HepG2 (cell line): ENCODE data around the gene DNAJC15. TPM values are rescaled to one million over a fixed set of nuclear protein-coding genes. Genes with fewer than 3 reads are reported as not detected.

Source experiments
- ATAC-seq: fragments of 200-7000 bp; cut with Tn5 transposase; 3 replicates; pipeline ENCODE4 v1.9.1; 2020; ENCODE audit warnings: mild to moderate bottlenecking, moderate library complexity
- BruUV-seq: library from RNA; stranded (reverse); fragments of 400-500 nt; replicated peaks from 2 replicates; lab custom pipeline; 2021; lab: Mats Ljungman, UMichigan
- CTCF ChIA-PET: fragments of 300-600 bp; formaldehyde crosslinking; extraction: SDS; loops from one replicate; lab custom pipeline; 2021; ENCODE audit warnings: low total read pairs, inconsistent platforms, low intra/inter-chr PET ratio; lab: Yijun Ruan, JAX
- POLR2A ChIA-PET: fragments of 350-600 bp; sonication (Branson Sonifier 250); formaldehyde crosslinking; loops from one replicate; lab custom pipeline; 2020; ENCODE audit warnings: antibody characterized with exemption, inconsistent platforms; lab: Yijun Ruan, JAX
- DNase-seq: peaks from one replicate; pipeline ENCODE4 v3.0.0-alpha.2; 2015; ENCODE audit warnings: low spot score
- FAIRE-seq: peaks from 3 replicates; lab custom pipeline; 2011; peaks lifted over from hg19 to GRCh38; lab: Jason Lieb, UNC
- H2AFZ ChIP-seq: one replicate; pipeline ENCODE4 v1.6.1; 2011; ENCODE audit warnings: low read length, inconsistent platforms
- H3K27ac ChIP-seq: fragments of 300-600 bp; 3 replicates; pipeline ENCODE4 v1.8.0; 2011; ENCODE audit warnings: mixed run types, mild to moderate bottlenecking, mixed read lengths, low read length, inconsistent platforms; ENCODE audit not compliant: insufficient read depth; ENCODE audit errors: extremely low read length
- H3K27me3 ChIP-seq, 2 experiments: fragments of 200-600 bp in 1 of 2; 2 replicates in 1 of 2; 3 replicates in 1 of 2; pipeline versions ENCODE4 v1.6.0 to v1.8.0; 2011; ENCODE audit warnings: low read length in 2 of 2, mild to moderate bottlenecking in 2 of 2, moderate library complexity in 2 of 2, inconsistent platforms in 1 of 2; ENCODE audit not compliant: insufficient read depth in 2 of 2, control insufficient read depth in 1 of 2
- H3K36me3 ChIP-seq, 2 experiments: fragments of 200-600 bp in 1 of 2; replicated peaks in 1 of 2; 2 replicates in 1 of 2; 3 replicates in 1 of 2; pipeline versions ENCODE4 v1.5.1 to v1.8.0; 2011; ENCODE audit warnings: low read length in 2 of 2, inconsistent platforms in 1 of 2; ENCODE audit not compliant: insufficient read depth in 2 of 2, control insufficient read depth in 1 of 2
- H3K4me1 ChIP-seq: 2 replicates; pipeline ENCODE4 v1.5.1; 2012; ENCODE audit warnings: low read length, inconsistent platforms; ENCODE audit not compliant: insufficient read depth
- H3K4me2 ChIP-seq: 2 replicates; pipeline ENCODE4 v1.6.0; 2011; ENCODE audit warnings: low read depth, low read length, inconsistent platforms
- H3K4me3 ChIP-seq, 3 experiments: fragments of 200-600 bp in 1 of 3; sonication (generic), shearing (Covaris generic) in 1 of 3; replicated peaks in 1 of 3; 2 replicates each; pipeline ENCODE4 v1.5.1; 2011 to 2016; ENCODE audit warnings: low read length in 3 of 3, inconsistent platforms in 2 of 3, low read depth in 2 of 3, mild to moderate bottlenecking in 2 of 3, control low read depth in 1 of 3, mixed read lengths in 1 of 3; ENCODE audit not compliant: insufficient read depth in 1 of 3
- H3K79me2 ChIP-seq: one replicate; pipeline ENCODE4 v1.6.1; 2011; ENCODE audit warnings: low read length, inconsistent platforms; ENCODE audit not compliant: insufficient read depth
- H3K9ac ChIP-seq: 2 replicates; pipeline ENCODE4 v1.6.0; 2011; ENCODE audit warnings: mild to moderate bottlenecking, low read depth, low read length, inconsistent platforms; ENCODE audit not compliant: insufficient read depth
- H3K9me3 ChIP-seq: 2 replicates; pipeline ENCODE4 v1.5.1; 2012; ENCODE audit warnings: mild to moderate bottlenecking, low read length
- H4K20me1 ChIP-seq: 2 replicates; pipeline ENCODE4 v1.6.0; 2011; ENCODE audit warnings: inconsistent platforms, mild to moderate bottlenecking, low read length, moderate library complexity; ENCODE audit not compliant: insufficient read depth
- AGO1 ChIP-seq: fragments of 200-400 bp; formaldehyde crosslinking; IDR thresholded peaks from 2 replicates; pipeline ENCODE4 v1.6.1; 2017; ENCODE audit warnings: mild to moderate bottlenecking, low read depth, low read length, moderate library complexity; ENCODE audit not compliant: poor library complexity, severe bottlenecking
- GLI4 ChIP-seq: sonication (generic); formaldehyde crosslinking; IDR thresholded peaks from 2 replicates; pipeline ENCODE4 v1.5.1; 2020; ENCODE audit warnings: missing genetic modification reagents, mild to moderate bottlenecking, moderate library complexity, borderline replicate concordance
- GPN1 ChIP-seq: sonication (generic); formaldehyde crosslinking; IDR thresholded peaks from 2 replicates; pipeline ENCODE4 v1.5.1; 2020; ENCODE audit warnings: missing genetic modification reagents, borderline replicate concordance
- MED1 ChIP-seq: sonication (generic); formaldehyde crosslinking; IDR thresholded peaks from 2 replicates; pipeline ENCODE4 v1.4.0; 2020; ENCODE audit warnings: missing genetic modification reagents
- PPARG ChIP-seq: conservative IDR thresholded peaks from 2 replicates; pipeline ENCODE4 v1.6.1; 2016; ENCODE audit warnings: missing biosample characterization, missing genetic modification reagents
- SATB2 ChIP-seq: sonication (generic); formaldehyde crosslinking; IDR thresholded peaks from 2 replicates; pipeline ENCODE4 v1.5.0; 2020; ENCODE audit warnings: missing genetic modification reagents
- ZFP36L1 ChIP-seq: sonication (generic); formaldehyde crosslinking; IDR thresholded peaks from 2 replicates; pipeline ENCODE4 v1.8.0; 2022; ENCODE audit warnings: mild to moderate bottlenecking, missing genetic modification reagents, moderate library complexity
- ZNF205 ChIP-seq: IDR thresholded peaks from 2 replicates; pipeline ENCODE4 v1.6.1; 2018; ENCODE audit warnings: missing biosample characterization, missing genetic modification reagents
- ZNF441 ChIP-seq: sonication (generic); formaldehyde crosslinking; IDR thresholded peaks from 2 replicates; pipeline ENCODE4 v1.7.0; 2021; ENCODE audit warnings: missing genetic modification reagents, borderline replicate concordance
- ZNF572 ChIP-seq: sonication (generic); formaldehyde crosslinking; IDR thresholded peaks from 2 replicates; pipeline ENCODE4 v1.5.1; 2020; ENCODE audit warnings: mild to moderate bottlenecking, missing genetic modification reagents
- ZNF598 ChIP-seq: sonication (generic); formaldehyde crosslinking; IDR thresholded peaks from 2 replicates; pipeline ENCODE4 v1.5.1; 2020; ENCODE audit warnings: mild to moderate bottlenecking, missing genetic modification reagents, borderline replicate concordance
- WGBS: methylation state at CpG from one replicate; pipeline ENCODE4 v1.1.6; 2017; ENCODE audit warnings: low lambda C conversion rate; 5-methylcytosine and 5-hydroxymethylcytosine counted together
- in situ Hi-C: cut with HindIII; loops from 2 replicates; pipeline ENCODE4 v1.10.0; 2017; ENCODE audit warnings: low pct_unique_long_range_greater_than_20kb; ENCODE audit not compliant: extremely low pct_ligation_motif_present
- intact Hi-C: fragments of 100-400 bp; cut with micrococcal nuclease; formaldehyde crosslinking; loops from one replicate; pipeline ENCODE4 v1.10.0; 2022; ENCODE audit not compliant: unreplicated experiment
- polyA plus RNA-seq, 8 experiments: library from polyadenylated mRNA; depleted of rRNA in 3 of 8; stranded (reverse) in 7 of 8; unstranded in 1 of 8; fragments of >200 nt; fragmentation: Illumina TruSeq in 4 of 8; extraction: Trizol in 4 of 8; gene quantifications; 2 replicates each; pipeline versions ENCODE4 v1.2.1 to v1.2.3, GENCODE V29; 2011 to 2016; ENCODE audit warnings: low read depth in 4 of 8, missing spikeins in 1 of 8, mixed read lengths in 1 of 8; ENCODE audit not compliant: insufficient read depth in 1 of 8
- total RNA-seq, 5 experiments: library from RNA; depleted of rRNA; stranded (reverse); fragments of >200 nt; fragmentation: Illumina TruSeq; extraction: Trizol; gene quantifications; 2 replicates each; pipeline ENCODE4 v1.2.3, GENCODE V29; 2016; ENCODE audit warnings: low read depth in 1 of 5
- TF ChIP-seq, protein P1 (sequence below): sonication (generic); formaldehyde crosslinking; IDR thresholded peaks from 2 replicates; pipeline ENCODE4 v1.5.1; 2020; ENCODE audit warnings: mild to moderate bottlenecking, missing genetic modification reagents, moderate library complexity
- TF ChIP-seq, protein P2 (sequence below): sonication (generic); formaldehyde crosslinking; IDR thresholded peaks from 2 replicates; pipeline ENCODE4 v1.9.0; 2021; ENCODE audit warnings: mild to moderate bottlenecking, missing genetic modification reagents
- TF ChIP-seq, protein P3 (sequence below): sonication (generic); formaldehyde crosslinking; IDR thresholded peaks from 2 replicates; pipeline ENCODE4 v1.9.0; 2021; ENCODE audit warnings: missing genetic modification reagents, mild to moderate bottlenecking, borderline replicate concordance

Gene DNAJC15
- total and polyA plus RNA-seq, 2 of the 13 experiments (the other 11 are each of a cell fraction or from before 2014, with no cell fraction given) = 23.0 to 31.9 TPM

DNA sequence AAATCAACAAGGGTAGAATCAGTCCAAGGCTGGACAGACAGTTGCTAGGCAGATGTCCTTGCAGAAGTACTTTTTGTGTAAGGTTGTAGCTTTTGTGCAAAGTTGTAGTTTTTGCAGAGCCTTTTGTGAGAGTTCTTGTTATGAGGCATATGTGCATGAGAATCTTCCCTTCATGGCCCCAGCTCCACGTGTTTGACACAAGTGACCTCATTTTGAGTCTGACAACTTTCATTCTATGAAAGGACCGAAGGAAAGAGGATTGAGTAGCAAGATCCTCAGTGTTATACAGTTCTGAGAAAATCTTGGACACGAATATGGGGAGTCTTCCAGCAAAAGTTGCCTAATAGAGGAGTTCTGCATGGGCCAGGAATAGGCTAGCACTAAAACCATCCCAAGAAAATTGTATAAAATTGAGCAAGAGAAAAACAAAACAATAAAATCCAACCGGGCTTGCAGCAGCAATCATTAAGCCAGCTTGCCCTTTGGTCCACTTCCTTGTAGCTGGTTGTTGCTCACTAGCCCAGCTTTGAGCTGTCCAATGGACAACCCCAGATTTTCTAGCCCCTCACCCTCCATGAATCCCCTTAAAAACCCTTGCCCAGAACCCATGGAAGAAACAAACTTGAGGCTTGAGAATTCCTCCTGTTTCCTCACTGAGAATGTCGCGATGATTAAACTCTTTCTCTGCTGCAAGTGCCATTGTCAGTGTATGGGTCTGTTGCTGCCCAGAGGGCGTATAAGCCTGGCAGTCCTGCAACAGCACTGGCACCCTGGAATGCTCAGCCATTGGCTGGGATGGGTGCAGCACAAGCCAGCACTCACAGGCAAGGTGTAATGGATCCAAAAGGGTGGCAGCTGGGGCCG is 37.8 kb upstream of the DNAJC15 start:
- intact Hi-C loops (no loop called here), in situ Hi-C loops (no loop called here)
- FAIRE-seq (no peak), DNase-seq (no peak), ATAC-seq (peak; percentile 77)
- Histone ChIP-seq H3K27me3 (no peaks in the 10 kb centered on the region), H3K9ac (no peak overlapping the region), H3K4me2 (peak overlapping the region; percentile 57), H3K79me2 (no peaks in the 10 kb centered on the region), H3K36me3 (no peaks in the 10 kb centered on the region), H3K4me3 (0 out of 6 replicates have a peak overlapping the region, but pooled peaks of 2 of the 3 experiments have one; percentile 9 to 10), H4K20me1 (no peaks in the 10 kb centered on the region), H2AFZ (peak overlapping the region; percentile 33), H3K4me1 (peaks cover 13% of the 10 kb centered on the region), H3K27ac (no peak overlapping the region), H3K9me3 (no peaks in the 10 kb centered on the region)
- ChIA-PET POLR2A (interaction anchor here (1.1 kb wide), 1 partner anchor 38 kb away, joined by 3 read pairs; the partner anchor contains the start of gene DNAJC15), CTCF (no interaction called here)
- WGBS = 34% methylated on average over 8 of the region's 8 CpGs
- no TSS peak for BruUV-seq
- TF ChIP-seq, protein P1, sequence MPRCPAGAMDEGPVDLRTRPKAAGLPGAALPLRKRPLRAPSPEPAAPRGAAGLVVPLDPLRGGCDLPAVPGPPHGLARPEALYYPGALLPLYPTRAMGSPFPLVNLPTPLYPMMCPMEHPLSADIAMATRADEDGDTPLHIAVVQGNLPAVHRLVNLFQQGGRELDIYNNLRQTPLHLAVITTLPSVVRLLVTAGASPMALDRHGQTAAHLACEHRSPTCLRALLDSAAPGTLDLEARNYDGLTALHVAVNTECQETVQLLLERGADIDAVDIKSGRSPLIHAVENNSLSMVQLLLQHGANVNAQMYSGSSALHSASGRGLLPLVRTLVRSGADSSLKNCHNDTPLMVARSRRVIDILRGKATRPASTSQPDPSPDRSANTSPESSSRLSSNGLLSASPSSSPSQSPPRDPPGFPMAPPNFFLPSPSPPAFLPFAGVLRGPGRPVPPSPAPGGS (CRISPR knock-in tag) = no peak
- no peak for TF ChIP-seq ZNF572 (CRISPR knock-in tag)
- TF ChIP-seq GPN1 = no peak
- no peak for TF ChIP-seq ZNF441 (CRISPR knock-in tag)
- no peak for TF ChIP-seq ZFP36L1
- TF ChIP-seq ZNF598 (CRISPR knock-in tag) = no peak
- TF ChIP-seq, protein P2, sequence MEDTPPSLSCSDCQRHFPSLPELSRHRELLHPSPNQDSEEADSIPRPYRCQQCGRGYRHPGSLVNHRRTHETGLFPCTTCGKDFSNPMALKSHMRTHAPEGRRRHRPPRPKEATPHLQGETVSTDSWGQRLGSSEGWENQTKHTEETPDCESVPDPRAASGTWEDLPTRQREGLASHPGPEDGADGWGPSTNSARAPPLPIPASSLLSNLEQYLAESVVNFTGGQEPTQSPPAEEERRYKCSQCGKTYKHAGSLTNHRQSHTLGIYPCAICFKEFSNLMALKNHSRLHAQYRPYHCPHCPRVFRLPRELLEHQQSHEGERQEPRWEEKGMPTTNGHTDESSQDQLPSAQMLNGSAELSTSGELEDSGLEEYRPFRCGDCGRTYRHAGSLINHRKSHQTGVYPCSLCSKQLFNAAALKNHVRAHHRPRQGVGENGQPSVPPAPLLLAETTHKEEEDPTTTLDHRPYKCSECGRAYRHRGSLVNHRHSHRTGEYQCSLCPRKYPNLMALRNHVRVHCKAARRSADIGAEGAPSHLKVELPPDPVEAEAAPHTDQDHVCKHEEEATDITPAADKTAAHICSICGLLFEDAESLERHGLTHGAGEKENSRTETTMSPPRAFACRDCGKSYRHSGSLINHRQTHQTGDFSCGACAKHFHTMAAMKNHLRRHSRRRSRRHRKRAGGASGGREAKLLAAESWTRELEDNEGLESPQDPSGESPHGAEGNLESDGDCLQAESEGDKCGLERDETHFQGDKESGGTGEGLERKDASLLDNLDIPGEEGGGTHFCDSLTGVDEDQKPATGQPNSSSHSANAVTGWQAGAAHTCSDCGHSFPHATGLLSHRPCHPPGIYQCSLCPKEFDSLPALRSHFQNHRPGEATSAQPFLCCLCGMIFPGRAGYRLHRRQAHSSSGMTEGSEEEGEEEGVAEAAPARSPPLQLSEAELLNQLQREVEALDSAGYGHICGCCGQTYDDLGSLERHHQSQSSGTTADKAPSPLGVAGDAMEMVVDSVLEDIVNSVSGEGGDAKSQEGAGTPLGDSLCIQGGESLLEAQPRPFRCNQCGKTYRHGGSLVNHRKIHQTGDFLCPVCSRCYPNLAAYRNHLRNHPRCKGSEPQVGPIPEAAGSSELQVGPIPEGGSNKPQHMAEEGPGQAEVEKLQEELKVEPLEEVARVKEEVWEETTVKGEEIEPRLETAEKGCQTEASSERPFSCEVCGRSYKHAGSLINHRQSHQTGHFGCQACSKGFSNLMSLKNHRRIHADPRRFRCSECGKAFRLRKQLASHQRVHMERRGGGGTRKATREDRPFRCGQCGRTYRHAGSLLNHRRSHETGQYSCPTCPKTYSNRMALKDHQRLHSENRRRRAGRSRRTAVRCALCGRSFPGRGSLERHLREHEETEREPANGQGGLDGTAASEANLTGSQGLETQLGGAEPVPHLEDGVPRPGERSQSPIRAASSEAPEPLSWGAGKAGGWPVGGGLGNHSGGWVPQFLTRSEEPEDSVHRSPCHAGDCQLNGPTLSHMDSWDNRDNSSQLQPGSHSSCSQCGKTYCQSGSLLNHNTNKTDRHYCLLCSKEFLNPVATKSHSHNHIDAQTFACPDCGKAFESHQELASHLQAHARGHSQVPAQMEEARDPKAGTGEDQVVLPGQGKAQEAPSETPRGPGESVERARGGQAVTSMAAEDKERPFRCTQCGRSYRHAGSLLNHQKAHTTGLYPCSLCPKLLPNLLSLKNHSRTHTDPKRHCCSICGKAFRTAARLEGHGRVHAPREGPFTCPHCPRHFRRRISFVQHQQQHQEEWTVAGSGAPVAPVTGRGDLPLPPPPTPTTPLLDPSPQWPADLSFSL (CRISPR knock-in tag) = no peak
- no peak for TF ChIP-seq SATB2
- TF ChIP-seq MED1 (CRISPR knock-in tag) = no peak
- 0 out of 2 replicates have a peak, but pooled peaks have one; percentile 32 for TF ChIP-seq ZNF205 (CRISPR knock-in tag)
- TF ChIP-seq, protein P3, sequence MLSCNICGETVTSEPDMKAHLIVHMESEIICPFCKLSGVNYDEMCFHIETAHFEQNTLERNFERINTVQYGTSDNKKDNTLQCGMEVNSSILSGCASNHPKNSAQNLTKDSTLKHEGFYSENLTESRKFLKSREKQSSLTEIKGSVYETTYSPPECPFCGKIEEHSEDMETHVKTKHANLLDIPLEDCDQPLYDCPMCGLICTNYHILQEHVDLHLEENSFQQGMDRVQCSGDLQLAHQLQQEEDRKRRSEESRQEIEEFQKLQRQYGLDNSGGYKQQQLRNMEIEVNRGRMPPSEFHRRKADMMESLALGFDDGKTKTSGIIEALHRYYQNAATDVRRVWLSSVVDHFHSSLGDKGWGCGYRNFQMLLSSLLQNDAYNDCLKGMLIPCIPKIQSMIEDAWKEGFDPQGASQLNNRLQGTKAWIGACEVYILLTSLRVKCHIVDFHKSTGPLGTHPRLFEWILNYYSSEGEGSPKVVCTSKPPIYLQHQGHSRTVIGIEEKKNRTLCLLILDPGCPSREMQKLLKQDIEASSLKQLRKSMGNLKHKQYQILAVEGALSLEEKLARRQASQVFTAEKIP (CRISPR knock-in tag) = no peak
- TF ChIP-seq PPARG (CRISPR knock-in tag) = 0 out of 2 replicates have a peak, but pooled peaks have one; percentile 21
- no peak for TF ChIP-seq GLI4 (CRISPR knock-in tag)
- no peak for TF ChIP-seq AGO1
